Mesothelial cell of epicardium (in vitro differentiated cells): Measurements from ENCODE around the gene KCNG1. TPM values are rescaled to one million over a fixed set of nuclear protein-coding genes. Genes with fewer than 3 reads are reported as not detected.

ENCODE experiments used
- DNase-seq, 2 experiments: peaks; one replicate each; pipeline ENCODE4 v3.0.0; 2021; ENCODE audit warnings: low spot score in 2 of 2; ENCODE audit not compliant: unreplicated experiment in 2 of 2
- H3K27ac Mint-ChIP-seq: 2 replicates; pipeline ENCODE4 v1.8.0; 2021; ENCODE audit warnings: mixed read lengths
- H3K27me3 Mint-ChIP-seq: 2 replicates; pipeline ENCODE4 v1.8.0; 2021; ENCODE audit warnings: low read depth, mixed read lengths
- H3K36me3 Mint-ChIP-seq: 2 replicates; pipeline ENCODE4 v1.8.0; 2021; ENCODE audit warnings: mixed read lengths
- H3K4me1 Mint-ChIP-seq: 2 replicates; pipeline ENCODE4 v1.8.0; 2021; ENCODE audit warnings: mixed read lengths
- H3K4me3 Mint-ChIP-seq: 2 replicates; pipeline ENCODE4 v1.8.0; 2021; ENCODE audit warnings: mild to moderate bottlenecking, moderate library complexity, mixed read lengths
- H3K9me3 Mint-ChIP-seq: 2 replicates; pipeline ENCODE4 v1.8.0; 2021; ENCODE audit warnings: mixed read lengths
- total RNA-seq: library from RNA; stranded (reverse); gene quantifications from 3 replicates; pipeline ENCODE4 v1.2.1, GENCODE V29; 2021
- TF ChIP-seq, protein P1 (sequence below): fragments of 200-600 bp; sonication (generic); IDR thresholded peaks from one replicate; pipeline ENCODE4 v1.5.0; 2021; ENCODE audit warnings: antibody characterized with exemption; ENCODE audit not compliant: unreplicated experiment

Gene KCNG1
- total RNA-seq, 1 donor from 2014 or later: 44.2 TPM

- H3K36me3 Mint-ChIP-seq: peaks cover 7% of the 10 kb centered on the region
- no peaks in the 10 kb centered on the region for H3K9me3 Mint-ChIP-seq
- H3K4me1 Mint-ChIP-seq: peaks cover 37% of the 10 kb centered on the region
- TF ChIP-seq, protein P1, sequence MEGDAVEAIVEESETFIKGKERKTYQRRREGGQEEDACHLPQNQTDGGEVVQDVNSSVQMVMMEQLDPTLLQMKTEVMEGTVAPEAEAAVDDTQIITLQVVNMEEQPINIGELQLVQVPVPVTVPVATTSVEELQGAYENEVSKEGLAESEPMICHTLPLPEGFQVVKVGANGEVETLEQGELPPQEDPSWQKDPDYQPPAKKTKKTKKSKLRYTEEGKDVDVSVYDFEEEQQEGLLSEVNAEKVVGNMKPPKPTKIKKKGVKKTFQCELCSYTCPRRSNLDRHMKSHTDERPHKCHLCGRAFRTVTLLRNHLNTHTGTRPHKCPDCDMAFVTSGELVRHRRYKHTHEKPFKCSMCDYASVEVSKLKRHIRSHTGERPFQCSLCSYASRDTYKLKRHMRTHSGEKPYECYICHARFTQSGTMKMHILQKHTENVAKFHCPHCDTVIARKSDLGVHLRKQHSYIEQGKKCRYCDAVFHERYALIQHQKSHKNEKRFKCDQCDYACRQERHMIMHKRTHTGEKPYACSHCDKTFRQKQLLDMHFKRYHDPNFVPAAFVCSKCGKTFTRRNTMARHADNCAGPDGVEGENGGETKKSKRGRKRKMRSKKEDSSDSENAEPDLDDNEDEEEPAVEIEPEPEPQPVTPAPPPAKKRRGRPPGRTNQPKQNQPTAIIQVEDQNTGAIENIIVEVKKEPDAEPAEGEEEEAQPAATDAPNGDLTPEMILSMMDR: no peak
- peak overlapping the region; percentile 67 for H3K4me3 Mint-ChIP-seq
- DNase-seq: no peak
- H3K27ac Mint-ChIP-seq: peak overlapping the region; percentile 80
- H3K27me3 Mint-ChIP-seq: peaks cover 21% of the 10 kb centered on the region
These were observed 2.2 kb downstream of the KCNG1 start for GRCh38 chr20:51020657-51021056.

- H3K4me3 Mint-ChIP-seq: peak overlapping the region; percentile 11
- no peaks in the 10 kb centered on the region for H3K9me3 Mint-ChIP-seq
- H3K36me3 Mint-ChIP-seq: peaks cover 7% of the 10 kb centered on the region
- TF ChIP-seq, protein P1: no peak
- DNase-seq: no peak
- peaks cover 41% of the 10 kb centered on the region for H3K4me1 Mint-ChIP-seq
- peaks cover 21% of the 10 kb centered on the region for H3K27me3 Mint-ChIP-seq
- peak overlapping the region; percentile 50 for H3K27ac Mint-ChIP-seq
These were observed 3.0 kb downstream of the KCNG1 start for GRCh38 chr20:51019656-51020592.

- Mint-ChIP-seq H3K4me3 (no peak overlapping the region), H3K36me3 (peaks cover 7% of the 10 kb centered on the region), H3K9me3 (no peaks in the 10 kb centered on the region), H3K4me1 (peaks cover 48% of the 10 kb centered on the region), H3K27ac (no peak overlapping the region), H3K27me3 (peaks cover 9% of the 10 kb centered on the region)
- no peak for DNase-seq
- TF ChIP-seq, protein P1: no peak
These were observed 5.7 kb downstream of the KCNG1 start for GRCh38 chr20:51017251-51017650.

- H3K36me3 Mint-ChIP-seq: peaks cover 7% of the 10 kb centered on the region
- H3K27ac Mint-ChIP-seq: no peak overlapping the region
- H3K9me3 Mint-ChIP-seq: no peaks in the 10 kb centered on the region
- TF ChIP-seq, protein P1: no peak
- DNase-seq: no peak
- H3K4me1 Mint-ChIP-seq: peaks cover 41% of the 10 kb centered on the region
- H3K27me3 Mint-ChIP-seq: peaks cover 2% of the 10 kb centered on the region
- H3K4me3 Mint-ChIP-seq: no peak overlapping the region
These were observed 6.4 kb downstream of the KCNG1 start for GRCh38 chr20:51016521-51016920.

GRCh38 chr20:51014797-51015722 is 7.8 kb downstream of the KCNG1 start:
- Mint-ChIP-seq H3K36me3 (peaks cover 7% of the 10 kb centered on the region), H3K9me3 (no peaks in the 10 kb centered on the region), H3K4me1 (peaks cover 27% of the 10 kb centered on the region), H3K27me3 (no peaks in the 10 kb centered on the region), H3K4me3 (no peak overlapping the region), H3K27ac (no peak overlapping the region)
- peak in 1 of 2 experiments; percentile 80 for DNase-seq
- TF ChIP-seq, protein P1: peak; percentile 77
